Ishikawa (cell line): ENCODE results near the gene ATP2B2.

Source experiments
- EGR1 ChIP-seq: IDR thresholded peaks from 2 replicates; pipeline ENCODE4 v1.6.1; 2012
- EP300 ChIP-seq: IDR thresholded peaks from 2 replicates; pipeline ENCODE4 v1.6.1; 2012; ENCODE audit warnings: borderline replicate concordance
- RAD21 ChIP-seq: IDR thresholded peaks from 2 replicates; pipeline ENCODE4 v1.6.1; 2012; ENCODE audit warnings: low read depth
- TAF1 ChIP-seq: IDR thresholded peaks from 2 replicates; pipeline ENCODE4 v1.6.1; 2012; ENCODE audit warnings: low read depth, mild to moderate bottlenecking
- YY1 ChIP-seq: IDR thresholded peaks from 2 replicates; pipeline ENCODE4 v1.6.1; 2012; ENCODE audit warnings: low read depth
- TF ChIP-seq, protein P1 (sequence below): IDR thresholded peaks from 2 replicates; pipeline ENCODE4 v1.6.1; 2012; ENCODE audit warnings: low read depth, mild to moderate bottlenecking
- TF ChIP-seq, protein P2 (sequence below): IDR thresholded peaks from 2 replicates; pipeline ENCODE4 v1.6.1; 2012

GRCh38 chr3:10472877-10473440 is 32.4 kb downstream of the ATP2B2 start:
- TF ChIP-seq, protein P1, sequence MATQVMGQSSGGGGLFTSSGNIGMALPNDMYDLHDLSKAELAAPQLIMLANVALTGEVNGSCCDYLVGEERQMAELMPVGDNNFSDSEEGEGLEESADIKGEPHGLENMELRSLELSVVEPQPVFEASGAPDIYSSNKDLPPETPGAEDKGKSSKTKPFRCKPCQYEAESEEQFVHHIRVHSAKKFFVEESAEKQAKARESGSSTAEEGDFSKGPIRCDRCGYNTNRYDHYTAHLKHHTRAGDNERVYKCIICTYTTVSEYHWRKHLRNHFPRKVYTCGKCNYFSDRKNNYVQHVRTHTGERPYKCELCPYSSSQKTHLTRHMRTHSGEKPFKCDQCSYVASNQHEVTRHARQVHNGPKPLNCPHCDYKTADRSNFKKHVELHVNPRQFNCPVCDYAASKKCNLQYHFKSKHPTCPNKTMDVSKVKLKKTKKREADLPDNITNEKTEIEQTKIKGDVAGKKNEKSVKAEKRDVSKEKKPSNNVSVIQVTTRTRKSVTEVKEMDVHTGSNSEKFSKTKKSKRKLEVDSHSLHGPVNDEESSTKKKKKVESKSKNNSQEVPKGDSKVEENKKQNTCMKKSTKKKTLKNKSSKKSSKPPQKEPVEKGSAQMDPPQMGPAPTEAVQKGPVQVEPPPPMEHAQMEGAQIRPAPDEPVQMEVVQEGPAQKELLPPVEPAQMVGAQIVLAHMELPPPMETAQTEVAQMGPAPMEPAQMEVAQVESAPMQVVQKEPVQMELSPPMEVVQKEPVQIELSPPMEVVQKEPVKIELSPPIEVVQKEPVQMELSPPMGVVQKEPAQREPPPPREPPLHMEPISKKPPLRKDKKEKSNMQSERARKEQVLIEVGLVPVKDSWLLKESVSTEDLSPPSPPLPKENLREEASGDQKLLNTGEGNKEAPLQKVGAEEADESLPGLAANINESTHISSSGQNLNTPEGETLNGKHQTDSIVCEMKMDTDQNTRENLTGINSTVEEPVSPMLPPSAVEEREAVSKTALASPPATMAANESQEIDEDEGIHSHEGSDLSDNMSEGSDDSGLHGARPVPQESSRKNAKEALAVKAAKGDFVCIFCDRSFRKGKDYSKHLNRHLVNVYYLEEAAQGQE, result no peak
- no peak for TF ChIP-seq RAD21
- no peak for TF ChIP-seq EP300
- no peak for TF ChIP-seq EGR1
- no peak for TF ChIP-seq TAF1
- TF ChIP-seq YY1, result no peak
- TF ChIP-seq, protein P2, sequence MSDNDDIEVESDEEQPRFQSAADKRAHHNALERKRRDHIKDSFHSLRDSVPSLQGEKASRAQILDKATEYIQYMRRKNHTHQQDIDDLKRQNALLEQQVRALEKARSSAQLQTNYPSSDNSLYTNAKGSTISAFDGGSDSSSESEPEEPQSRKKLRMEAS, result no peak
